Activated CD8-positive, alpha-beta memory T cell treated with anti-CD3 and anti-CD28 coated beads, Interleukin-2, amount 50 U/mL, for 48 hours (primary cell): Measurements from ENCODE around the gene VAMP3.

Experiments
- DNase-seq: peaks from one replicate; pipeline ENCODE4 v3.0.0-alpha.2; 2020

Gene VAMP3

DNA sequence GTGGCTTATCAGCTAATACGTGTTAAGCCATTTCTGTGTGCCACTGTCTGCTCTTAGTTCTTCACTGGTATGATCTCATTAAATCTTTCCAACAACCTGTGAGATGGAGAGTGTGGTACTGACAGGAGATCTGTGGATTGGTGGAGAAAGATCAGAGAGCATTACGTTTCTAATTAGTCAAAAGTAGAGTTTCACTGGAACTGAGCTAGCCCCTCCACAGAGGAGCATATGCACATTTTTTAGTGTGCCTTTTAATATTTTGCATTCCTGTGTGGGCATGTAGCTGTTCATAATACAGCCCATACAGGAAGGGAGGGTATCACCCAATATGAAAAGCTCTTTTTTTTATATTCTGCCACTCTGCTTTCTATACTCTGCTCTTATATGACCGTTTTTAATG lies 50.2 kb downstream of the VAMP3 start:
- DNase-seq, result no peak

- DNase-seq, result no peak
Observed at GRCh38 chr1:7824701-7825100, 53.6 kb downstream of the VAMP3 start.

DNA sequence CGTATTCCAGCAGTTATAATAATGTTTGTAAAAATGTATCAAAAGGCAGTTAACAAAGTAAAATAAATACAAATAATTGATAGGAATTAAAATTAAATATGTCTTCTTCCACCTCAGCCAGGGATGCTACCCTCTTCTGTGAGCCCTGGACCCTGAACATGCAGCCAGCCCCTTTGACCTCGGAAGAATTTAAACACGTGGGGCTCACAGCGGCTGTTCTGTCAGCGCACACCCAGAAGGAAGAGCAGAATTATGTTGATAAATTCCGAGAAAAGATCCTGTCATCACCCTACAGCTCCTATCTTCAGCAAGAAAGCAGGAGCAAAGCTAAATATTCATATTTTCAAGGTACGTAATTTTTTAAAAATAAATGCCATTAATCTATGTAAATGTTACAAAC lies 55.3 kb downstream of the VAMP3 start:
- DNase-seq, result no peak

DNA sequence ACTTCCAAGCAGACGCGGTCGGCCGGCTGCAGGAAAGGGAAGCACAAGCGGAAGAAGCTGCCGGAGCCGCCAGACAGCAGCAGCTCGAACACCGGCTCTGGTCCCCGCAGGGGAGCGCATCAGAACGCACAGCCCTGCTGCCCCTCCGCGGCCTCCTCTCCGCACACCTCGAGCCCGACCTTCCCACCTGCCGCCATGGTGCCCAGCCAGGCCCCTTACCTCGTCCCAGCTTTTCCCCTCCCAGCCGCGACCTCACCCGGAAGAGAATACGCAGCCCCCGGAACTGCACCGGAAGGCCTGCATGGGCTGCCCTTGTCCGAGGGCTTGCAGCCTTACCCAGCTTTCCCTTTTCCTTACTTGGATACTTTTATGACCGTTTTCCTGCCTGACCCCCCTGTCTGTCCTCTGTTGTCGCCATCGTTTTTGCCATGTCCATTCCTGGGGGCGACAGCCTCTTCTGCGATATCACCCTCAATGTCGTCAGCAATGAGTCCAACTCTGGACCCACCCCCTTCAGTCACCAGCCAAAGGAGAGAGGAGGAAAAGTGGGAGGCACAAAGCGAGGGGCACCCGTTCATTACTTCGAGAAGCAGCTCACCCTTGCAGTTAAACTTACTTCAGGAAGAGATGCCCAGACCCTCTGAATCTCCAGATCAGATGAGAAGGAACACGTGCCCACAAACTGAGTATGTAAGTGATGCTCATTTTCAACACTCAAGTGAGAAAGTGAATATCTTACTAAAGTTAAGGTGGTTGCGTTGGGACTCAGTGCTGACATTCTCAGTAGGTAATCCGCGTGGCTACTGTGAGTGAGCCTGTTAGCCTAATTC lies 56.2 kb downstream of the VAMP3 start:
- DNase-seq, result no peak
